ENCODE measurements around the gene G0S2. TPM values are rescaled to one million over a fixed set of nuclear protein-coding genes. Genes with fewer than 3 reads are reported as not detected.

The G0S2 gene
- 1.5 and 5.1 TPM in 2 replicates for total RNA-seq

GRCh38 chr1:209674957-209675564, at the start of gene G0S2:
TSS of gene G0S2 (plus strand) at chr1:209675412. CDS start at chr1:209675685, 273 bp downstream.

GRCh38 chr1:209652121-209652735, 23.0 kb upstream of the G0S2 start, which contains the start of gene LAMB3:
TSS of gene LAMB3 (minus strand) at chr1:209652425. CDS start at chr1:209650944, 1,481 bp downstream.

DNA sequence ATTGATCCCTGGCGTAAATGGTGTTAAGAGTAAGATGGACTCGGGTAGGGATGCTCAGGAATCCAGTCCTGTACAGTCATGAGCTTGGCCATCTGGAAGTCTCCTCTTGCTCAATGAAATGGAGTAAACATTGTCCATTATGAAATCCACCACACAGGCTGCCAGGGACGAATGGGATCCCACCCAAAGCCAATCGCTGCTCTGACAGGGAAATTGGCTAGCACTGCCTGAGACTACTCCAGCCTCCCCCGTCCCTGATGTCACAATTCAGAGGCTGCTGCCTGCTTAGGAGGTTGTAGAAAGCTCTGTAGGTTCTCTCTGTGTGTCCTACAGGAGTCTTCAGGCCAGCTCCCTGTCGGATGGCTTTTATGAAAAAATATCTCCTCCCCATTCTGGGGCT, 29.4 kb downstream of the G0S2 start, which contains the start of gene HSD11B1:
Gene HSD11B1, plus strand, starts transcription at position 263 of the 400 bp plus-strand sequence. Its CDS starts 97 bp downstream, at position 360.

Other genes starting within 250 kb of the G0S2 start
- gene CAMK1G, start 91.7 kb upstream of the G0S2 start, total RNA-seq: 0.51 TPM in 1 of 2 replicates, not detected in the other
- gene LAMB3, start 23.0 kb upstream of the G0S2 start, total RNA-seq: 6.2 and 7.2 TPM in 2 replicates
- gene HSD11B1, start 29.4 kb downstream of the G0S2 start, total RNA-seq: not detected in 2 replicates
- not detected in 2 replicates for gene TRAF3IP3, start 80.6 kb downstream of the G0S2 start, total RNA-seq
- gene C1orf74, start 109.1 kb downstream of the G0S2 start, total RNA-seq: 1.8 and 2.3 TPM in 2 replicates
- gene IRF6, start 130.7 kb downstream of the G0S2 start, total RNA-seq: 3.1 and 11.8 TPM in 2 replicates
- gene UTP25, start 152.6 kb downstream of the G0S2 start, total RNA-seq: 4.9 and 6.6 TPM in 2 replicates

All from mesangial cell (primary cell).